Chondrocyte (in vitro differentiated cells): ENCODE data around the gene SIGLECL1. TPM values are rescaled to one million over a fixed set of nuclear protein-coding genes. Genes with fewer than 3 reads are reported as not detected.

Experiments
- DNase-seq: peaks from one replicate; pipeline ENCODE4 v3.0.0; 2021; ENCODE audit warnings: mixed read lengths, low spot score
- H3K27ac Mint-ChIP-seq: one replicate; pipeline ENCODE4 v1.8.0; 2021; ENCODE audit warnings: mild to moderate bottlenecking, moderate library complexity, mixed read lengths; ENCODE audit not compliant: unreplicated experiment
- H3K27me3 Mint-ChIP-seq: 2 replicates; pipeline ENCODE4 v1.8.0; 2021; ENCODE audit warnings: low read depth, mixed read lengths
- H3K36me3 Mint-ChIP-seq: 2 replicates; pipeline ENCODE4 v1.8.0; 2021; ENCODE audit warnings: low read depth, mixed read lengths
- H3K4me1 Mint-ChIP-seq: 2 replicates; pipeline ENCODE4 v1.8.0; 2021; ENCODE audit warnings: low read depth, mild to moderate bottlenecking, mixed read lengths
- H3K4me3 Mint-ChIP-seq: one replicate; pipeline ENCODE4 v1.8.0; 2021; ENCODE audit warnings: mild to moderate bottlenecking, moderate library complexity, mixed read lengths; ENCODE audit not compliant: unreplicated experiment
- H3K9me3 Mint-ChIP-seq: 2 replicates; pipeline ENCODE4 v1.8.0; 2021; ENCODE audit warnings: low read depth, mixed read lengths
- CTCF ChIP-seq: fragments of 200-600 bp; sonication (generic); IDR thresholded peaks from 2 replicates; pipeline ENCODE4 v1.5.0; 2021; ENCODE audit warnings: antibody characterized with exemption, mild to moderate bottlenecking, moderate library complexity
- total RNA-seq: library from RNA; stranded (reverse); gene quantifications from 3 replicates; pipeline ENCODE4 v1.2.1, GENCODE V29; 2021

SIGLECL1 gene
- total RNA-seq, 1 donor from 2014 or later = not detected

- Mint-ChIP-seq H3K4me1 (no peaks in the 10 kb centered on the region), H3K27me3 (peaks cover 18% of the 10 kb centered on the region), H3K9me3 (peaks cover 3% of the 10 kb centered on the region), H3K4me3 (no peak overlapping the region), H3K27ac (no peak overlapping the region), H3K36me3 (no peaks in the 10 kb centered on the region)
- no peak for DNase-seq
- TF ChIP-seq CTCF = no peak
Observed at GRCh38 chr19:51293571-51294210, 42.8 kb downstream of the SIGLECL1 start.

GRCh38 chr19:51294211-51294976, 43.5 kb downstream of the SIGLECL1 start:
- H3K36me3 Mint-ChIP-seq = no peaks in the 10 kb centered on the region
- H3K9me3 Mint-ChIP-seq = peaks cover 3% of the 10 kb centered on the region
- no peaks in the 10 kb centered on the region for H3K4me1 Mint-ChIP-seq
- no peak for TF ChIP-seq CTCF
- no peak for DNase-seq
- no peak overlapping the region for H3K4me3 Mint-ChIP-seq
- no peak overlapping the region for H3K27ac Mint-ChIP-seq
- H3K27me3 Mint-ChIP-seq = peaks cover 18% of the 10 kb centered on the region

- Mint-ChIP-seq H3K9me3 (peaks cover 3% of the 10 kb centered on the region), H3K4me1 (no peaks in the 10 kb centered on the region), H3K4me3 (no peak overlapping the region), H3K27ac (no peak overlapping the region), H3K36me3 (no peaks in the 10 kb centered on the region), H3K27me3 (peaks cover 18% of the 10 kb centered on the region)
- DNase-seq = no peak
- TF ChIP-seq CTCF = no peak
Observed at GRCh38 chr19:51294977-51295375, 44.1 kb downstream of the SIGLECL1 start.

- Mint-ChIP-seq H3K27me3 (peaks cover 18% of the 10 kb centered on the region), H3K4me3 (no peak overlapping the region), H3K36me3 (no peaks in the 10 kb centered on the region), H3K9me3 (peaks cover 3% of the 10 kb centered on the region), H3K4me1 (no peaks in the 10 kb centered on the region), H3K27ac (no peak overlapping the region)
- no peak for DNase-seq
- no peak for TF ChIP-seq CTCF
Observed at GRCh38 chr19:51295382-51296126, 44.7 kb downstream of the SIGLECL1 start.
